ENCODE measurements around the gene GIT2.

Gene GIT2

GRCh38 chr12:109968032-109968420 is 28.1 kb downstream of the GIT2 start:
- no peak for DNase-seq

- no peak for DNase-seq
Observed at GRCh38 chr12:109967383-109968031, 28.7 kb downstream of the GIT2 start.

GRCh38 chr12:109966546-109966945 is 29.6 kb downstream of the GIT2 start:
- no peak for DNase-seq

- DNase-seq, result no peak
Observed at GRCh38 chr12:109963743-109964429, 32.3 kb downstream of the GIT2 start.

GRCh38 chr12:109963330-109963729 is 32.8 kb downstream of the GIT2 start:
- DNase-seq, result no peak

GRCh38 chr12:109962398-109962797 is 33.8 kb downstream of the GIT2 start:
- DNase-seq, result no peak

GRCh38 chr12:109961612-109962011 is 34.6 kb downstream of the GIT2 start:
- DNase-seq, result no peak

- DNase-seq, result no peak
Observed at GRCh38 chr12:109961201-109961600, 35.0 kb downstream of the GIT2 start.

GRCh38 chr12:109959411-109960093 is 36.6 kb downstream of the GIT2 start:
- DNase-seq, result no peak

- no peak for DNase-seq
Observed at GRCh38 chr12:109958374-109958773, 37.8 kb downstream of the GIT2 start.

- DNase-seq, result no peak
Observed at GRCh38 chr12:109953656-109954055, 42.5 kb downstream of the GIT2 start.

- DNase-seq, result no peak
Observed at GRCh38 chr12:109952873-109953272, 43.3 kb downstream of the GIT2 start.

- DNase-seq, result no peak
Observed at GRCh38 chr12:109952160-109952858, 43.9 kb downstream of the GIT2 start.

- no peak for DNase-seq
Observed at GRCh38 chr12:109951751-109952150, 44.4 kb downstream of the GIT2 start.

GRCh38 chr12:109951136-109951535 is 45.0 kb downstream of the GIT2 start:
- no peak for DNase-seq

GRCh38 chr12:109950625-109951024 is 45.5 kb downstream of the GIT2 start:
- no peak for DNase-seq

GRCh38 chr12:109949089-109949488 is 47.1 kb downstream of the GIT2 start:
- peak; percentile 69 for DNase-seq

- no peak for DNase-seq
Observed at GRCh38 chr12:109948368-109948767, 47.8 kb downstream of the GIT2 start.

- DNase-seq, result no peak
Observed at GRCh38 chr12:109947521-109947920, 48.6 kb downstream of the GIT2 start.

GRCh38 chr12:109946913-109947312 is 49.3 kb downstream of the GIT2 start:
- DNase-seq, result no peak

- DNase-seq, result no peak
Observed at GRCh38 chr12:109946505-109946904, 49.7 kb downstream of the GIT2 start.

- no peak for DNase-seq
Observed at GRCh38 chr12:109944561-109945359, 51.4 kb downstream of the GIT2 start.

GRCh38 chr12:109943811-109944210 is 52.4 kb downstream of the GIT2 start:
- no peak for DNase-seq

Data from NCI-H187 treated with DMSO at 0.1 percent for 48 hours (cell line).